WTC11 (cell line): ENCODE results near the gene SBNO1. TPM values are rescaled to one million over a fixed set of nuclear protein-coding genes. Genes with fewer than 3 reads are reported as not detected.

Experiments
- ATAC-seq: fragments of 200-7000 bp; cut with Tn5 transposase; 2 replicates; pipeline ENCODE4 v1.10.0; 2021; ENCODE audit warnings: mild to moderate bottlenecking, moderate library complexity
- CTCF ChIA-PET: fragments of 300-600 bp; sonication (Branson Sonifier 250); formaldehyde crosslinking; loops from one replicate; lab custom pipeline; 2021; ENCODE audit warnings: antibody characterized with exemption; lab: Charles Lee
- POLR2A ChIA-PET: fragments of 350-600 bp; sonication (Branson Sonifier 250); formaldehyde crosslinking; loops from one replicate; lab custom pipeline; 2021; ENCODE audit warnings: antibody characterized with exemption; lab: Charles Lee
- DNase-seq: peaks from one replicate; pipeline ENCODE4 v3.0.0; 2021; ENCODE audit warnings: low spot score
- H3K27ac Mint-ChIP-seq: 2 replicates; pipeline ENCODE4 v1.8.0; 2021; ENCODE audit warnings: mixed read lengths
- H3K27me3 Mint-ChIP-seq: 2 replicates; pipeline ENCODE4 v1.8.0; 2021; ENCODE audit warnings: low read depth, mild to moderate bottlenecking, moderate library complexity, mixed read lengths
- H3K36me3 Mint-ChIP-seq: 2 replicates; pipeline ENCODE4 v1.8.0; 2021; ENCODE audit warnings: mixed read lengths
- H3K4me1 Mint-ChIP-seq: 2 replicates; pipeline ENCODE4 v1.8.0; 2022; ENCODE audit warnings: mixed read lengths
- H3K4me3 Mint-ChIP-seq: 2 replicates; pipeline ENCODE4 v1.8.0; 2021; ENCODE audit warnings: mild to moderate bottlenecking, moderate library complexity, mixed read lengths
- H3K9me3 Mint-ChIP-seq: 2 replicates; pipeline ENCODE4 v1.8.0; 2021; ENCODE audit warnings: mixed read lengths
- ATF3 ChIP-seq: sonication (generic); formaldehyde crosslinking; conservative IDR thresholded peaks from 2 replicates; pipeline ENCODE4 v1.8.1; 2022; ENCODE audit warnings: mild to moderate bottlenecking, missing genetic modification reagents
- CREM ChIP-seq: sonication (generic); formaldehyde crosslinking; IDR thresholded peaks from 2 replicates; pipeline ENCODE4 v1.8.1; 2022; ENCODE audit warnings: mild to moderate bottlenecking, missing genetic modification reagents, moderate library complexity
- E2F5 ChIP-seq: sonication (generic); formaldehyde crosslinking; IDR thresholded peaks from 2 replicates; pipeline ENCODE4 v1.8.1; 2022; ENCODE audit warnings: mild to moderate bottlenecking, moderate library complexity, missing genetic modification reagents
- ELF4 ChIP-seq: sonication (generic); formaldehyde crosslinking; IDR thresholded peaks from 2 replicates; pipeline ENCODE4 v1.8.1; 2022; ENCODE audit warnings: low read depth, mild to moderate bottlenecking, moderate library complexity, missing genetic modification reagents
- FOXP4 ChIP-seq: sonication (generic); formaldehyde crosslinking; IDR thresholded peaks from 2 replicates; pipeline ENCODE4 v1.8.0; 2022; ENCODE audit warnings: mild to moderate bottlenecking, missing genetic modification reagents
- IRF2 ChIP-seq: sonication (generic); formaldehyde crosslinking; IDR thresholded peaks from 2 replicates; pipeline ENCODE4 v1.8.0; 2022; ENCODE audit warnings: low read depth, missing genetic modification reagents, borderline replicate concordance
- MLX ChIP-seq: sonication (generic); formaldehyde crosslinking; IDR thresholded peaks from 2 replicates; pipeline ENCODE4 v1.8.1; 2023; ENCODE audit warnings: mild to moderate bottlenecking, missing genetic modification reagents, moderate library complexity
- MXD4 ChIP-seq: fragments of 250-450 bp; sonication (Bioruptor Pico); IDR thresholded peaks from 2 replicates; pipeline ENCODE4 v1.8.0; 2021; ENCODE audit warnings: mild to moderate bottlenecking, moderate library complexity, borderline replicate concordance
- NR2C2 ChIP-seq: sonication (generic); formaldehyde crosslinking; IDR thresholded peaks from 2 replicates; pipeline ENCODE4 v1.8.0; 2022; ENCODE audit warnings: mild to moderate bottlenecking, missing genetic modification reagents
- NR3C1 ChIP-seq: sonication (generic); formaldehyde crosslinking; conservative IDR thresholded peaks from 2 replicates; pipeline ENCODE4 v1.8.1; 2023; ENCODE audit warnings: low read depth, mild to moderate bottlenecking, missing genetic modification reagents
- PREB ChIP-seq: sonication (generic); formaldehyde crosslinking; IDR thresholded peaks from 2 replicates; pipeline ENCODE4 v1.8.1; 2022; ENCODE audit warnings: mild to moderate bottlenecking, missing genetic modification reagents, moderate library complexity, borderline replicate concordance
- RORB ChIP-seq: fragments of 250-450 bp; sonication (Bioruptor Pico); IDR thresholded peaks from 2 replicates; pipeline ENCODE4 v1.9.0; 2021; ENCODE audit warnings: mild to moderate bottlenecking
- ZBTB21 ChIP-seq: sonication (generic); formaldehyde crosslinking; IDR thresholded peaks from 2 replicates; pipeline ENCODE4 v1.8.1; 2023; ENCODE audit warnings: mild to moderate bottlenecking, missing genetic modification reagents, borderline replicate concordance
- ZNF219 ChIP-seq: sonication (generic); formaldehyde crosslinking; IDR thresholded peaks from 2 replicates; pipeline ENCODE4 v1.8.0; 2023; ENCODE audit warnings: missing genetic modification reagents, mild to moderate bottlenecking, borderline replicate concordance
- ZNF281 ChIP-seq: sonication (generic); formaldehyde crosslinking; IDR thresholded peaks from 2 replicates; pipeline ENCODE4 v1.8.0; 2023; ENCODE audit warnings: mild to moderate bottlenecking, missing genetic modification reagents
- ZNF416 ChIP-seq: fragments of 250-450 bp; sonication (Bioruptor Pico); IDR thresholded peaks from 2 replicates; pipeline ENCODE4 v1.9.0; 2021; ENCODE audit warnings: mild to moderate bottlenecking, inconsistent platforms
- total RNA-seq: library from RNA; stranded (reverse); gene quantifications from 3 replicates; pipeline ENCODE4 v1.2.3, GENCODE V29; 2021

The SBNO1 gene
- total RNA-seq, 1 experiment from 2014 or later, result 52.2 TPM

- TF ChIP-seq E2F5 (CRISPR knock-in tag) (no peak), ZNF281 (CRISPR knock-in tag) (no peak), RORB (CRISPR knock-in tag) (no peak), ATF3 (no peak), MLX (CRISPR knock-in tag) (no peak)
These were observed 97.2 kb downstream of the SBNO1 start (continued) for GRCh38 chr12:123267335-123267920.

- peaks cover 29% of the 10 kb centered on the region for H3K4me1 Mint-ChIP-seq
- DNase-seq (no peak), ATAC-seq (no peak)
- CTCF ChIA-PET, result interaction anchor here (1.3 kb wide), 1 partner anchor 11 kb away, joined by 4 read pairs; no protein-coding TSS in a partner anchor
- no peak overlapping the region for H3K4me3 Mint-ChIP-seq
- POLR2A ChIA-PET, result no interaction called here
- peaks cover 32% of the 10 kb centered on the region for H3K36me3 Mint-ChIP-seq
- no peaks in the 10 kb centered on the region for H3K9me3 Mint-ChIP-seq
- H3K27me3 Mint-ChIP-seq, result no peaks in the 10 kb centered on the region
- H3K27ac Mint-ChIP-seq, result peak overlapping the region; percentile 78; the same call in 1 of the 2 replicates
- TF ChIP-seq FOXP4 (CRISPR knock-in tag), result no peak
These were observed 97.9 kb downstream of the SBNO1 start for GRCh38 chr12:123266679-123267277.

- CTCF ChIA-PET, result interaction anchor here (1.5 kb wide), 1 partner anchor 16 kb away, joined by 11 read pairs; no protein-coding TSS in a partner anchor
- H3K36me3 Mint-ChIP-seq, result peaks cover 39% of the 10 kb centered on the region
- TF ChIP-seq CREM (CRISPR knock-in tag) (no peak), MXD4 (CRISPR knock-in tag) (no peak), PREB (CRISPR knock-in tag) (no peak), ELF4 (CRISPR knock-in tag) (no peak), NR3C1 (no peak), IRF2 (CRISPR knock-in tag) (no peak), ZBTB21 (CRISPR knock-in tag) (no peak), ZNF219 (CRISPR knock-in tag) (no peak), NR2C2 (CRISPR knock-in tag) (no peak), ZNF416 (CRISPR knock-in tag) (no peak)
- TF ChIP-seq, all 79 proteins: peak for 0
- Mint-ChIP-seq H3K27ac (peak overlapping the region; percentile 50; the same call in 1 of the 2 replicates), H3K27me3 (no peaks in the 10 kb centered on the region), H3K4me3 (no peak overlapping the region), H3K4me1 (peaks cover 36% of the 10 kb centered on the region), H3K9me3 (no peaks in the 10 kb centered on the region)
- ATAC-seq, result no peak
- POLR2A ChIA-PET, result no interaction called here
- DNase-seq, result no peak
These were observed 98.6 kb downstream of the SBNO1 start for GRCh38 chr12:123265851-123266678.
